ENCODE data around the gene MUC4. TPM values are rescaled to one million over a fixed set of nuclear protein-coding genes. Genes with fewer than 3 reads are reported as not detected.
"Not testable (repeated sequence)": the region's sequence is repeated elsewhere in the genome, so short reads cannot be mapped to it uniquely, and the experiment has no call there.

MUC4 gene
- total RNA-seq, 6 donors from 2014 or later: 4.6 to 75.4 (median 11.3) TPM

- no peak for DNase-seq
- Histone ChIP-seq H3K36me3 (peaks cover 0 to 26% (median 0%) of the 10 kb centered on the region in 4 donors), H3K27me3 (no peaks in the 10 kb centered on the region), H3K4me1 (no peaks in the 10 kb centered on the region), H3K27ac (peak overlapping the region in 2 of 4 donors; percentile 28 to 53), H3K9me3 (no peaks in the 10 kb centered on the region), H3K4me3 (no peak overlapping the region)
- ATAC-seq (ENCODE audit: low FRiP score in 2 of 2): no peak
- WGBS, 2 donors: 81 to 85% methylated on average over 14 of the region's 14 CpGs
- no peak for TF ChIP-seq POLR2AphosphoS5 (IDR thresholded peaks at IDR 0.05)
- TF ChIP-seq POLR2A (IDR thresholded peaks at IDR 0.05): no peak
- TF ChIP-seq EP300 (IDR thresholded peaks at IDR 0.05): no peak
- no peak for TF ChIP-seq CTCF (IDR thresholded peaks at IDR 0.05)
These were observed 73.3 kb downstream of the MUC4 start for GRCh38 chr3:195738274-195739044.

GRCh38 chr3:195737782-195738181 lies 73.9 kb downstream of the MUC4 start:
- DNase-seq: peak in 1 of 2 donors; percentile 85
- H3K4me3 ChIP-seq; ATAC-seq (ENCODE audit: low FRiP score in 2 of 2): not testable (repeated sequence)

GRCh38 chr3:195736866-195737490 lies 74.8 kb downstream of the MUC4 start:
- DNase-seq (no peak), ATAC-seq (ENCODE audit: low FRiP score in 2 of 2) (no peak)
- Histone ChIP-seq H3K4me1 (no peaks in the 10 kb centered on the region), H3K27me3 (no peaks in the 10 kb centered on the region), H3K36me3 (peaks cover 0 to 41% (median 2%) of the 10 kb centered on the region in 4 donors), H3K4me3 (no peak overlapping the region), H3K27ac (no peak overlapping the region), H3K9me3 (no peaks in the 10 kb centered on the region)
- TF ChIP-seq POLR2A (IDR thresholded peaks at IDR 0.05) (no peak), CTCF (IDR thresholded peaks at IDR 0.05) (no peak), EP300 (IDR thresholded peaks at IDR 0.05) (no peak), POLR2AphosphoS5 (IDR thresholded peaks at IDR 0.05) (no peak)
- WGBS, 2 donors: 82 to 83% methylated on average over 12 of the region's 12 CpGs

More at GRCh38 chr3:195737782-195738181, 73.9 kb downstream of the MUC4 start:
- 56 to 66% methylated on average over 6 of the region's 6 CpGs for WGBS, 2 donors
- not testable (repeated sequence) for H3K27me3 ChIP-seq, H3K9me3 ChIP-seq, H3K4me1 ChIP-seq
- H3K27ac ChIP-seq: peak overlapping the region in 2 of 4 donors; percentile 28 to 53
- TF ChIP-seq POLR2AphosphoS5 (IDR thresholded peaks at IDR 0.05): peak in 1 of 2 donors; percentile 46
- peak in 1 of 4 donors; percentile 69 for TF ChIP-seq EP300 (IDR thresholded peaks at IDR 0.05)
- peaks cover 0 to 33% (median 2%) of the 10 kb centered on the region in 4 donors for H3K36me3 ChIP-seq

- ATAC-seq (ENCODE audit: low FRiP score in 2 of 2) (no peak), DNase-seq (peak in 1 of 2 donors; percentile 33)
- Histone ChIP-seq H3K36me3 (peaks cover 0 to 55% (median 2%) of the 10 kb centered on the region in 4 donors), H3K9me3 (no peaks in the 10 kb centered on the region), H3K4me1 (no peaks in the 10 kb centered on the region), H3K27ac (no peak overlapping the region), H3K4me3 (no peak overlapping the region), H3K27me3 (no peaks in the 10 kb centered on the region)
- 78 to 83% methylated on average over 16 of the region's 16 CpGs for WGBS, 2 donors
- TF ChIP-seq CTCF (IDR thresholded peaks at IDR 0.05): no peak
- no peak for TF ChIP-seq POLR2AphosphoS5 (IDR thresholded peaks at IDR 0.05)
- TF ChIP-seq EP300 (IDR thresholded peaks at IDR 0.05): no peak
- TF ChIP-seq POLR2A (IDR thresholded peaks at IDR 0.05): no peak
These were observed 76.6 kb downstream of the MUC4 start for GRCh38 chr3:195735036-195735695.

- no peaks in the 10 kb centered on the region for H3K9me3 ChIP-seq
- H3K27me3 ChIP-seq: no peaks in the 10 kb centered on the region
- DNase-seq (peak in 1 of 2 donors; percentile 67), ATAC-seq (ENCODE audit: low FRiP score in 2 of 2) (no peak)
- TF ChIP-seq CTCF (IDR thresholded peaks at IDR 0.05) (no peak), POLR2A (IDR thresholded peaks at IDR 0.05) (no peak), EP300 (IDR thresholded peaks at IDR 0.05) (no peak), POLR2AphosphoS5 (IDR thresholded peaks at IDR 0.05) (no peak)
- no peak overlapping the region for H3K4me3 ChIP-seq
- 81 to 82% methylated on average over 12 of the region's 12 CpGs for WGBS, 2 donors
- H3K4me1 ChIP-seq: no peaks in the 10 kb centered on the region
- peaks cover 0 to 63% (median 5%) of the 10 kb centered on the region in 4 donors for H3K36me3 ChIP-seq
- no peak overlapping the region for H3K27ac ChIP-seq
These were observed 78.8 kb downstream of the MUC4 start for GRCh38 chr3:195732940-195733339.

Measured in upper lobe of left lung (tissue), 6 donors.